Left cardiac atrium (tissue), 4 donors: ENCODE results near the gene CDK2AP2. TPM values are rescaled to one million over a fixed set of nuclear protein-coding genes. Genes with fewer than 3 reads are reported as not detected.
"Not testable (repeated sequence)": the region's sequence is repeated elsewhere in the genome, so short reads cannot be mapped to it uniquely, and the experiment has no call there.

Source experiments
- ATAC-seq, 2 donors: fragments of 200-7000 bp; cut with Tn5 transposase; one replicate each; pipeline ENCODE4 v1.9.1; 2020; ENCODE audit warnings: mild to moderate bottlenecking in 2 of 2, moderate library complexity in 2 of 2
- DNase-seq: peaks from one replicate; pipeline ENCODE4 v3.0.0-alpha.2; 2020
- intact Hi-C, 2 donors: fragments of 100-400 bp; cut with DNase I; formaldehyde crosslinking; loops; one replicate each; pipeline versions ENCODE4 v1.14.1 to v1.15.1; 2022 to 2023
- total RNA-seq, 2 donors: library from RNA; stranded (reverse); fragmentation: NEBNext Ultra II Directional; extraction: Animal tissue kit (Norgen Biotek cat#: 25700); gene quantifications; one replicate each; pipeline ENCODE4 v1.2.1, GENCODE V29; 2021
- donor health status: DM: no; HTN: yes; CAD: no.
- donor health status: DM: no; HTN: yes; CAD: no; lungs with severe emphysema.
- donor health status: DM: yes; HTN: yes; CAD: no.
- donor health status: Dilated cardiomyopathy.

CDK2AP2 gene
- total RNA-seq, 2 donors from 2014 or later: 44.8 to 60.9 TPM

- intact Hi-C loops: no loop called here
- ATAC-seq (no peak), DNase-seq (no peak)
Observed at GRCh38 chr11:67494371-67495233, 13.4 kb downstream of the CDK2AP2 start.

- DNase-seq (no peak), ATAC-seq (no peak)
- intact Hi-C loops: no loop called here
Observed at GRCh38 chr11:67493548-67494370, 14.2 kb downstream of the CDK2AP2 start.

- DNase-seq (peak; percentile 23), ATAC-seq (no peak)
- intact Hi-C loops: no loop called here
Observed at GRCh38 chr11:67492801-67493547, 15.0 kb downstream of the CDK2AP2 start.

GRCh38 chr11:67492069-67492727, 15.8 kb downstream of the CDK2AP2 start:
- ATAC-seq (no peak), DNase-seq (no peak)
- intact Hi-C loops: no loop called here

- intact Hi-C loops: no loop called here
- ATAC-seq: no peak
- no peak for DNase-seq
Observed at GRCh38 chr11:67491276-67492068, 16.5 kb downstream of the CDK2AP2 start.

- intact Hi-C loops: no loop called here
- no peak for DNase-seq
- ATAC-seq: no peak
Observed at GRCh38 chr11:67490727-67491065, 17.3 kb downstream of the CDK2AP2 start.

GRCh38 chr11:67489885-67490726, 17.9 kb downstream of the CDK2AP2 start:
- ATAC-seq: no peak
- intact Hi-C loops: no loop called here
- no peak for DNase-seq

- intact Hi-C loops: no loop called here
- ATAC-seq (no peak), DNase-seq (no peak)
Observed at GRCh38 chr11:67489203-67489884, 18.6 kb downstream of the CDK2AP2 start.

GRCh38 chr11:67486481-67487195, 21.3 kb downstream of the CDK2AP2 start:
- intact Hi-C loops: no loop called here
- DNase-seq (no peak), ATAC-seq (no peak)

GRCh38 chr11:67485873-67486361, 22.0 kb downstream of the CDK2AP2 start:
- DNase-seq, ATAC-seq, intact Hi-C loops: not testable (repeated sequence)

- intact Hi-C loops: no loop called here
- no peak for ATAC-seq
- DNase-seq: no peak
Observed at GRCh38 chr11:67484847-67485311, 23.1 kb downstream of the CDK2AP2 start.

- intact Hi-C loops: no loop called here
- ATAC-seq (no peak), DNase-seq (no peak)
Observed at GRCh38 chr11:67483831-67484665, 23.9 kb downstream of the CDK2AP2 start.

- intact Hi-C loops: no loop called here
- ATAC-seq: peak; percentile 98
Observed at GRCh38 chr11:67482827-67483798, 24.8 kb downstream of the CDK2AP2 start, which contains the start of gene AIP. AIP (plus strand) TSS chr11:67483026; CDS start chr11:67483159, 133 bp downstream.

GRCh38 chr11:67482275-67482826, 25.6 kb downstream of the CDK2AP2 start:
- DNase-seq (no peak), ATAC-seq (peak; percentile 6 to 14)
- intact Hi-C loops: no loop called here

More at GRCh38 chr11:67482827-67483798, 24.8 kb downstream of the CDK2AP2 start, which contains the start of gene AIP:
- DNase-seq: peak; percentile 98
